Neural crest cell (in vitro differentiated cells): ENCODE results near the gene PXDC1. TPM values are rescaled to one million over a fixed set of nuclear protein-coding genes. Genes with fewer than 3 reads are reported as not detected.
"Not testable (repeated sequence)": the region's sequence is repeated elsewhere in the genome, so short reads cannot be mapped to it uniquely, and the experiment has no call there.

Experiments used
- DNase-seq: peaks from one replicate; pipeline ENCODE4 v3.0.0; 2021; ENCODE audit warnings: low read depth, mixed read lengths, low spot score
- H3K27ac Mint-ChIP-seq: one replicate; pipeline ENCODE4 v1.8.0; 2021; ENCODE audit warnings: mild to moderate bottlenecking, mixed read lengths; ENCODE audit not compliant: unreplicated experiment
- H3K27me3 Mint-ChIP-seq: 2 replicates; pipeline ENCODE4 v1.8.0; 2021; ENCODE audit warnings: low read depth, mild to moderate bottlenecking, mixed read lengths
- H3K36me3 Mint-ChIP-seq: 2 replicates; pipeline ENCODE4 v1.8.0; 2021; ENCODE audit warnings: low read depth, mild to moderate bottlenecking, mixed read lengths
- H3K4me1 Mint-ChIP-seq: 2 replicates; pipeline ENCODE4 v1.8.0; 2021; ENCODE audit warnings: mixed read lengths
- H3K4me3 Mint-ChIP-seq: one replicate; pipeline ENCODE4 v1.8.0; 2021; ENCODE audit warnings: mild to moderate bottlenecking, mixed read lengths
- H3K9me3 Mint-ChIP-seq: 2 replicates; pipeline ENCODE4 v1.8.0; 2021; ENCODE audit warnings: mixed read lengths
- total RNA-seq: library from RNA; stranded (reverse); gene quantifications from 2 replicates; pipeline ENCODE4 v1.2.1, GENCODE V29; 2021
- TF ChIP-seq, protein P1 (sequence below): fragments of 200-600 bp; sonication (generic); conservative IDR thresholded peaks from 2 replicates; pipeline ENCODE4 v1.5.0; 2021; ENCODE audit warnings: antibody characterized with exemption, mild to moderate bottlenecking

PXDC1 gene
- total RNA-seq, 1 donor from 2014 or later = 4.8 TPM

- Mint-ChIP-seq H3K9me3 (peaks cover 5% of the 10 kb centered on the region), H3K4me1 (peaks cover 49% of the 10 kb centered on the region), H3K27ac (no peak overlapping the region), H3K27me3 (no peaks in the 10 kb centered on the region), H3K4me3 (no peak overlapping the region), H3K36me3 (peaks cover 5% of the 10 kb centered on the region)
- DNase-seq = no peak
- TF ChIP-seq, protein P1, sequence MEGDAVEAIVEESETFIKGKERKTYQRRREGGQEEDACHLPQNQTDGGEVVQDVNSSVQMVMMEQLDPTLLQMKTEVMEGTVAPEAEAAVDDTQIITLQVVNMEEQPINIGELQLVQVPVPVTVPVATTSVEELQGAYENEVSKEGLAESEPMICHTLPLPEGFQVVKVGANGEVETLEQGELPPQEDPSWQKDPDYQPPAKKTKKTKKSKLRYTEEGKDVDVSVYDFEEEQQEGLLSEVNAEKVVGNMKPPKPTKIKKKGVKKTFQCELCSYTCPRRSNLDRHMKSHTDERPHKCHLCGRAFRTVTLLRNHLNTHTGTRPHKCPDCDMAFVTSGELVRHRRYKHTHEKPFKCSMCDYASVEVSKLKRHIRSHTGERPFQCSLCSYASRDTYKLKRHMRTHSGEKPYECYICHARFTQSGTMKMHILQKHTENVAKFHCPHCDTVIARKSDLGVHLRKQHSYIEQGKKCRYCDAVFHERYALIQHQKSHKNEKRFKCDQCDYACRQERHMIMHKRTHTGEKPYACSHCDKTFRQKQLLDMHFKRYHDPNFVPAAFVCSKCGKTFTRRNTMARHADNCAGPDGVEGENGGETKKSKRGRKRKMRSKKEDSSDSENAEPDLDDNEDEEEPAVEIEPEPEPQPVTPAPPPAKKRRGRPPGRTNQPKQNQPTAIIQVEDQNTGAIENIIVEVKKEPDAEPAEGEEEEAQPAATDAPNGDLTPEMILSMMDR = no peak
These were observed 28.7 kb downstream of the PXDC1 start for GRCh38 chr6:3722785-3723184.

DNA sequence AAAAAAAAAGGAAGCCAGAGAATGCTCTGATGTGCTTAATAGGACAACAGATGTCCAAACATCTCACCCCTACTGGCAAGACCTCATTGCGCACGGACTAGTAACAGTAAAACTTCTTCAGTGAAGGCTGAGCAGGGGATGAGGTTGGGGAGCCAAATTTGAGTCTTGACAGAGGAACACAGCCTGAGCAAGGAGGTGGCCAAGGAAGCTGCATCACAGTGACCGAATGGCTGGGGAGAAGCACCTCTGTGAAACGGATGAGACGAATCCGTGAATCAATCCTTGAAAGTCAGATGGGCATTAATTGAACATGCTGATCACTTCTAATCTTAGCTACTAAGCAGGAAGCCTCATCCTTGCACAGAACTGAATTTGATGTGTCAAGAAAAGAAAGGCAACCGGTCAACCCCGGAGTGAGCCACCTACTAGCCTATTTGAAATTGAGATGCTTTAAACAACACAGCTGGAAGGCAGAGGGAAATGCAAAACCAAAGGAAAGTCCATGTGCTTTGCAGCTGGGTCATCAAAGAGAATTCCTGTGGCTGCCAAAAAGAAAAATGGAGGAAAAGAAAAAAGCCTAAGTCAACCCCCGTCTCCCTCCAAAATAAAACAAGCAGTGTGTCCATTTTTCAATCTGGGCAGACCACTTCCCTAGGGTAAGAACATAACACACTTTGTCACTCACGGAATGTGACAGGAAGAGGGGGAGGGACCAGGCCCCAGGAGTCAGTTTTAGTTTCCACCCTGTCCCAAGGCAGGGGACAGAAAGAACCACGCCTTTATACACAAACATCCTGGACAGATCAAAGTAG, 29.5 kb downstream of the PXDC1 start:
- H3K27ac Mint-ChIP-seq = peak overlapping the region; percentile 50
- peaks cover 5% of the 10 kb centered on the region for H3K9me3 Mint-ChIP-seq
- peaks cover 42% of the 10 kb centered on the region for H3K4me1 Mint-ChIP-seq
- no peak overlapping the region for H3K4me3 Mint-ChIP-seq
- no peak for DNase-seq
- no peaks in the 10 kb centered on the region for H3K27me3 Mint-ChIP-seq
- TF ChIP-seq, protein P1 = no peak
- H3K36me3 Mint-ChIP-seq = peaks cover 5% of the 10 kb centered on the region

DNA sequence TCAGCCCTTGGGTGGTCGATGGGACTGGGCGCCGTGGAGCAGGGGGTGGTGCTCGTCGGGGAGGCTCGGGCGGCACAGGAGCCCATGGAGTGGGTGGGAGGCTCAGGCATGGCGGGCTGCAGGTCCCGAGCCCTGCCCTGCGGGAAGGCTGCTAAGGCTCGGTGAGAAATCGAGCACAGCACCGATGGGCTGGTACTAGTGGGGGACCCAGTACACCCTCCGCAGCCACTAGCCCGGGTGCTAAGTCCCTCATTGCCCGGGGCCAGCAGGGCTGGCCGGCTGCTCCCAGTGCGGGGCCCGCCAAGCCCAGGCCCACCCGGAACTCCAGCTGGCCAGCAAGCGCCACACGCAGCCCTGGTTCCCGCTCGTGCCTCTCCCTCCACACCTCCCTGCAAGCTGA, 30.7 kb downstream of the PXDC1 start:
- peaks cover 31% of the 10 kb centered on the region for H3K4me1 Mint-ChIP-seq
- not testable (repeated sequence) for H3K9me3 Mint-ChIP-seq, DNase-seq, H3K36me3 Mint-ChIP-seq, H3K27me3 Mint-ChIP-seq, H3K4me3 Mint-ChIP-seq, H3K27ac Mint-ChIP-seq

DNA sequence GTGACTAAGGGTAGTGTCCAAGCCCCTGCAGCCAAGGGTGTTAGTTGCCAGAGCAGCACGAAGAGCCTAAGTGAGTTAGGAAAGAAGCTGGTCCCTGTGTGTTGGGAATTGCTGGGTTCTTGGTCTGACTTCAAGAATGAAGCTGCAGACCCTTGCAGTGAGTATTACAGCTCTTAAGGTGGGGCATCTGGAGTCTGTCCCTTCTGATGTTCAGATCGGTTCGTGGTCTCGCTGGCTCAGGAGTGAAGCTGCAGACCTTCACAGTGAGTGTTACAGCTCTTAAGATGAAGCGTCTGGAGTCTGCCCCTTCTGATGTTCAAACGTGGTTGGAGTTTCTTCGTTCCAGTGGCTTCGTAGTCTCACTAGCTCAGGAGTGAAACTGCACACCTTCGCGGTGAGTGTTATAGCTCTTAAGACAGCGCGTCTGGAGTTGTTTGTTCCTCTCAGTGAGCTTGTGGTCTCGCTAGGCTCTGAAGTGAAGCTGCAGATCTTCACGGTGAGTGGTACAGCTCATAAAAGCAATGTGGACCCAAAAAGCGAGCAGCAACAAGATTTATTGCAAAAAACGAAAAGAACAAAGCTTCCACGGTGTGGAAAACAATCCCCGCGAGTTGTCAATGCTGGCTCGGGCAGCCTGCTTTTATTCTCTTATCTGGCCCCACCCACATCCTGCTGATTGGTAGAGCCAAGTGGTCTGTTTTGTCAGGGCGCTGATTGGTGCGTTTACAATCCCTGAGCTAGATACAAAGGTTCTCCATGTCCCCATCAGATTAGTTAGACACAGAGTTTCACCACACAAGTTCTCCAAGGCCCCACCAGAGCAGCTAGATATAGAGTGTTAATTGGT, 31.8 kb downstream of the PXDC1 start:
- Mint-ChIP-seq H3K4me1 (peaks cover 28% of the 10 kb centered on the region), H3K27me3 (no peaks in the 10 kb centered on the region), H3K4me3 (no peak overlapping the region), H3K36me3 (peaks cover 5% of the 10 kb centered on the region), H3K27ac (peak overlapping the region; percentile 74), H3K9me3 (peaks cover 7% of the 10 kb centered on the region)
- no peak for DNase-seq
- TF ChIP-seq, protein P1 = no peak

- Mint-ChIP-seq H3K9me3 (peaks cover 7% of the 10 kb centered on the region), H3K4me3 (no peak overlapping the region), H3K4me1 (peaks cover 23% of the 10 kb centered on the region), H3K27me3 (no peaks in the 10 kb centered on the region), H3K36me3 (peaks cover 5% of the 10 kb centered on the region), H3K27ac (no peak overlapping the region)
- TF ChIP-seq, protein P1 = no peak
- DNase-seq = no peak
These were observed 33.1 kb downstream of the PXDC1 start for GRCh38 chr6:3718407-3718806.

- Mint-ChIP-seq H3K27ac (no peak overlapping the region), H3K36me3 (peaks cover 5% of the 10 kb centered on the region), H3K27me3 (no peaks in the 10 kb centered on the region), H3K9me3 (peaks cover 7% of the 10 kb centered on the region), H3K4me3 (no peak overlapping the region), H3K4me1 (peaks cover 6% of the 10 kb centered on the region)
- DNase-seq = no peak
- TF ChIP-seq, protein P1 = no peak
These were observed 36.2 kb downstream of the PXDC1 start for GRCh38 chr6:3715285-3715684.
